ENCODE results near the gene MYBBP1A. TPM values are rescaled to one million over a fixed set of nuclear protein-coding genes. Genes with fewer than 3 reads are reported as not detected.

The MYBBP1A gene
- total and polyA plus RNA-seq, 9 of the 15 experiments (the other 6 are each of a cell fraction or from before 2014, with no cell fraction given) = 2.0 to 114 (median 47.2) TPM

GRCh38 chr17:4599505-4600281 is 44.5 kb upstream of the MYBBP1A start:
- Histone ChIP-seq H3K27ac (ENCODE audit: extremely low read depth, low read depth, low read length) (no peak overlapping the region), H3K9me3 (replicated peaks; ENCODE audit: control insufficient read depth, insufficient read depth, low read depth, low read length) (no peaks in the 10 kb centered on the region), H3K79me2 (ENCODE audit: control insufficient read depth, insufficient read depth, low read length) (no peaks in the 10 kb centered on the region), H3K36me3 (ENCODE audit: control insufficient read depth, insufficient read depth, low read length) (no peaks in the 10 kb centered on the region), H4K20me1 (replicated peaks; ENCODE audit: control insufficient read depth, insufficient read depth, low read length) (0 out of 2 replicates have a peak, but pooled peaks cover 3% of the 10 kb centered on the region), H3K9me1 (ENCODE audit: control insufficient read depth, insufficient read depth, low read length) (no peaks in the 10 kb centered on the region), H2AFZ (ENCODE audit: low read depth, low read length) (no peak overlapping the region), H3K4me1 (replicated peaks in 1 of 2; ENCODE audit: control insufficient read depth in 2 of 2, insufficient read depth in 2 of 2, low read length in 2 of 2) (peaks cover 0 to 21% of the 10 kb centered on the region in 2 experiments; a peak in 3 of 5 replicates), H3K27me3 (ENCODE audit: control insufficient read depth in 2 of 2, insufficient read depth in 2 of 2, low read length in 2 of 2) (peaks cover 3 to 86% of the 10 kb centered on the region in 2 experiments; a peak in 4 of 5 replicates), H3K9ac (ENCODE audit: insufficient read depth in 1 of 2, low read depth in 2 of 2, low read length in 2 of 2) (peak overlapping the region in 1 of 2 experiments; percentile 26; a peak in 1 of 4 replicates), H3K4me3 (no peak overlapping the region), H3K4me2 (ENCODE audit: insufficient read depth, low read length) (no peak overlapping the region)
- FAIRE-seq (no peak), DNase-seq (ENCODE audit: extremely low read depth in 1 of 4, low spot score in 3 of 4) (peak; percentile 27 to 44 (median 32)), ATAC-seq (no peak; the same call in 2 of the 3 replicates)
- in situ Hi-C loops (cut with MboI) = no loop called here
- no TSS peak for BruUV-seq (replicated peaks)
- intact Hi-C loops (cut with micrococcal nuclease) = no loop called here
- ChIA-PET CTCF (ENCODE audit: low intra/inter-chr PET ratio) (no interaction called here), POLR2A (no interaction called here)
- WGBS (ENCODE audit: insufficient coverage, low coverage, missing lambda C conversion rate) = 10% methylated on average over 9 of the region's 25 CpGs
- TF ChIP-seq, protein P1, sequence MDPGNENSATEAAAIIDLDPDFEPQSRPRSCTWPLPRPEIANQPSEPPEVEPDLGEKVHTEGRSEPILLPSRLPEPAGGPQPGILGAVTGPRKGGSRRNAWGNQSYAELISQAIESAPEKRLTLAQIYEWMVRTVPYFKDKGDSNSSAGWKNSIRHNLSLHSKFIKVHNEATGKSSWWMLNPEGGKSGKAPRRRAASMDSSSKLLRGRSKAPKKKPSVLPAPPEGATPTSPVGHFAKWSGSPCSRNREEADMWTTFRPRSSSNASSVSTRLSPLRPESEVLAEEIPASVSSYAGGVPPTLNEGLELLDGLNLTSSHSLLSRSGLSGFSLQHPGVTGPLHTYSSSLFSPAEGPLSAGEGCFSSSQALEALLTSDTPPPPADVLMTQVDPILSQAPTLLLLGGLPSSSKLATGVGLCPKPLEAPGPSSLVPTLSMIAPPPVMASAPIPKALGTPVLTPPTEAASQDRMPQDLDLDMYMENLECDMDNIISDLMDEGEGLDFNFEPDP (CRISPR knock-in tag; IDR thresholded peaks at IDR 0.05) = no peak
- TF ChIP-seq TBP (optimal IDR thresholded peaks at IDR 0.05; ENCODE audit: low read depth, low read length) (no peak), ATF3 (IDR thresholded peaks at IDR 0.05) (peak; percentile 29; the same call in 1 of the 2 replicates), ATF3 (CRISPR knock-in tag; conservative IDR thresholded peaks at IDR 0.05) (no peak), KLF16 (IDR thresholded peaks at IDR 0.05) (no peak), ZNF551 (CRISPR knock-in tag; IDR thresholded peaks at IDR 0.05) (no peak), JUND (IDR thresholded peaks at IDR 0.05; ENCODE audit: borderline replicate concordance, low read depth, low read length) (peak; percentile 45; the same call in 1 of the 2 replicates), JUND (tag; IDR thresholded peaks at IDR 0.05; ENCODE audit: borderline replicate concordance, low read depth, low read length) (no peak; the same call in 2 of the 3 replicates), ADNP (tag; IDR thresholded peaks at IDR 0.05) (no peak), ZNF785 (CRISPR knock-in tag; IDR thresholded peaks at IDR 0.05) (no peak), HNRNPUL1 (IDR thresholded peaks at IDR 0.05; ENCODE audit: low read length) (no peak), BCL6 (CRISPR knock-in tag; IDR thresholded peaks at IDR 0.05) (no peak), HMG20B (CRISPR knock-in tag; IDR thresholded peaks at IDR 0.05) (no peak), KDM1A (IDR thresholded peaks at IDR 0.05) (no peak), ZNF830 (CRISPR knock-in tag; IDR thresholded peaks at IDR 0.05) (no peak), ZNF57 (CRISPR knock-in tag; IDR thresholded peaks at IDR 0.05) (no peak), NFRKB (IDR thresholded peaks at IDR 0.05; ENCODE audit: low read depth) (no peak), FOSL1 (tag; conservative IDR thresholded peaks at IDR 0.05) (0 out of 2 replicates have a peak, but pooled peaks have one; percentile 30)
- TF ChIP-seq, protein P2, sequence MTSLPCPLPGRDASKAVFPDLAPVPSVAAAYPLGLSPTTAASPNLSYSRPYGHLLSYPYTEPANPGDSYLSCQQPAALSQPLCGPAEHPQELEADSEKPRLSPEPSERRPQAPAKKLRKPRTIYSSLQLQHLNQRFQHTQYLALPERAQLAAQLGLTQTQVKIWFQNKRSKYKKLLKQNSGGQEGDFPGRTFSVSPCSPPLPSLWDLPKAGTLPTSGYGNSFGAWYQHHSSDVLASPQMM (CRISPR knock-in tag; IDR thresholded peaks at IDR 0.05) = no peak
- TF ChIP-seq, protein P3, sequence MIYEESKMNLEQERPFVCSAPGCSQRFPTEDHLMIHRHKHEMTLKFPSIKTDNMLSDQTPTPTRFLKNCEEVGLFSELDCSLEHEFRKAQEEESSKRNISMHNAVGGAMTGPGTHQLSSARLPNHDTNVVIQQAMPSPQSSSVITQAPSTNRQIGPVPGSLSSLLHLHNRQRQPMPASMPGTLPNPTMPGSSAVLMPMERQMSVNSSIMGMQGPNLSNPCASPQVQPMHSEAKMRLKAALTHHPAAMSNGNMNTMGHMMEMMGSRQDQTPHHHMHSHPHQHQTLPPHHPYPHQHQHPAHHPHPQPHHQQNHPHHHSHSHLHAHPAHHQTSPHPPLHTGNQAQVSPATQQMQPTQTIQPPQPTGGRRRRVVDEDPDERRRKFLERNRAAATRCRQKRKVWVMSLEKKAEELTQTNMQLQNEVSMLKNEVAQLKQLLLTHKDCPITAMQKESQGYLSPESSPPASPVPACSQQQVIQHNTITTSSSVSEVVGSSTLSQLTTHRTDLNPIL (CRISPR knock-in tag; IDR thresholded peaks at IDR 0.05) = no peak

All from K562 (cell line).